HG02943 (cell line): ENCODE results near the gene SDHC.
"Not testable (repeated sequence)": the region's sequence is repeated elsewhere in the genome, so short reads cannot be mapped to it uniquely, and the experiment has no call there.

Source experiments
- ATAC-seq: cut with Tn5 transposase; IDR thresholded peaks from one replicate; pipeline ENCODE4 v1.9.1; 2021; ENCODE audit warnings: mild to moderate bottlenecking, low read depth, moderate library complexity; ENCODE audit not compliant: unreplicated experiment

The SDHC gene

DNA sequence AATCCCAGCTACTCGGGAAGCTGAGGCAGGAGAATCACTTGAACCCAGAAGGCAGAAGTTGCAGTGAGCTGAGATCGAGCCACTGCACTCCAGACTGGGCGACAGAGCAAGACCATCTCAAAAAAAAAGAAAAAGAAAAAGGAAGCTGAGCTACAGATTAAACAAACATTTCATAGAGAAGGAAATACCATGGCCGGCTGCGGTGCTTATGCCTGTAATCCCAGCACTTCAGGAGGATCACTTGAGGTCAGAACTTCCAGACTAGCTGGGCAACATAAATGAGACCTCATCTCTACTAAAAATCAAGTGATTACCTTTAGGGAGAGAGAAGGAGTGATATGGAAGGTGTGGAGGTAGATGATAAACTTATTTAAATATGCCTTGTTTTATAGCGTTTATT is 67.5 kb downstream of the SDHC start:
- ATAC-seq: no peak

DNA sequence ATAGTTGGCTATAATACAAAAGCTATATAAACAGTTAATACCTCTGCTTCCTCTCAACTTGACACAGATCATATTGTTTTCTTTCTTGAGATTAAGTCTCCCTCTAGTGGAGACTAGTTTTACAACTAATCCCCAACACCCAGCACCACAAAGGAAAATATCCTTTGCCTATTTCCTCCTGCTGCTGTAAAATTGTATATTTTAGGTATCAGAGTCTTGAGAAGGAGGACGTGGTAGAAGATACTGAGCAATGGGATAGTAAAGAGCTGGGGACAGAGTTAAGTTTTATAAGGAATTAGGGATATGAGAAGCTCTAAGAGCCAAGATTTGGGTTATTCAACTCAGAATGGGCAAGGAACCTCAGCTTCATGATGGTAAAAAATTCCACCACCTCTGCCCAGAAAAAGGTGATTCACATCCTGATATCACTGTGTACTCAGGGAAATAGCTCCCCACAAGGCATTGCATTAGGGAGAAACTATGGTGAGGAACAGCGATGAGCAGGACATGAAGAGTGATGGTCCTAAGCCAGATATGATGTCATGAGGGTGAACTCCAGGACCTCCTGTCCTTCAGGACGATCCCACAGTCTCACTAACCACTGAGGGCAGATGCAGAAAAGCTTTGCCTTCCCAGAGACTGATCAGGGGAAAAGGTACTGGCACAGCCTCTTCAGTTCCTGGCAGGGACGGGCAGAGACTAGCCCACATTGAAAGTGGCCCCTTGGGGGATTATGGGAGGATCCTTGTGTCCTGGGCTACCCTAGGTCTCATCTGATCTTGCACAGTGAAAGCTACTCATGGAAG is 68.2 kb downstream of the SDHC start:
- no peak for ATAC-seq

DNA sequence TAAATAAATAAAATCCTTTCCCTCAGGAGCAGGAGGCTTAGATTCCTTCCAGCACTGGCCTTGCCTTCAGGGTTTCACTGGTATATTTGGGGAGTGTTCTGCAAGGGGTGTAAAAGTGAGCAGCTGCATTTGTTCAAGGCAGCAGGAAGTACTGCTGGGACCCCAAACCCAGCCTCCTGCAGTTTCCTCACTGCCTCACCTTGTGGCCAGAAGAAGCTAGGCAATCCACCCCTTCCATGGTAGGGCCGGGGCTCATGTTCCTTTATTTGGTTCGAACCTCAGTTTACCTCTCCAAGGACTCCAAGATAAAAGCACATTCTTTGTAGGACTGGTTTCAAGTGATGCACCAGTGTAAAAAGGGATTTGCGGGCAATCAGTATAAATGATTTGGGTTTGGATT is 74.5 kb downstream of the SDHC start:
- no peak for ATAC-seq

DNA sequence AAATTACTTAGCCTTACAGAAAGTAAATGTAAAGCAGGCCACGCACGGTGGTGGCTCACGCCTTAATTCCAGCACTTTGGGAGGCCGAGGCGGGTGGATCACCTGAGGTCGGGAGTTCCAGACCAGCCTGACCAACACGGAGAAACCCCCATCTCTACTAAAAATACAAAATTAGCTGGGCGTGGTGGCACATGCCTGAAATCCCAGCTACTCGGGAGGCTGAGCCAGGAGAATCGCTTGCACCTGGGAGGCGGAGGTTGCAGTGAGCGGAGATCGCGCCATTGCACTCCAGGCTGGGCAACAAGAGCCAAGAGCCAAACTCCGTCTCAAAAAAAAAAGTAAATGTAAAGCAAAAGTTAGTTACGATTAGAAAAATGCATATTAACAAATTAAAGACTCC is 75.0 kb downstream of the SDHC start:
- not testable (repeated sequence) for ATAC-seq

DNA sequence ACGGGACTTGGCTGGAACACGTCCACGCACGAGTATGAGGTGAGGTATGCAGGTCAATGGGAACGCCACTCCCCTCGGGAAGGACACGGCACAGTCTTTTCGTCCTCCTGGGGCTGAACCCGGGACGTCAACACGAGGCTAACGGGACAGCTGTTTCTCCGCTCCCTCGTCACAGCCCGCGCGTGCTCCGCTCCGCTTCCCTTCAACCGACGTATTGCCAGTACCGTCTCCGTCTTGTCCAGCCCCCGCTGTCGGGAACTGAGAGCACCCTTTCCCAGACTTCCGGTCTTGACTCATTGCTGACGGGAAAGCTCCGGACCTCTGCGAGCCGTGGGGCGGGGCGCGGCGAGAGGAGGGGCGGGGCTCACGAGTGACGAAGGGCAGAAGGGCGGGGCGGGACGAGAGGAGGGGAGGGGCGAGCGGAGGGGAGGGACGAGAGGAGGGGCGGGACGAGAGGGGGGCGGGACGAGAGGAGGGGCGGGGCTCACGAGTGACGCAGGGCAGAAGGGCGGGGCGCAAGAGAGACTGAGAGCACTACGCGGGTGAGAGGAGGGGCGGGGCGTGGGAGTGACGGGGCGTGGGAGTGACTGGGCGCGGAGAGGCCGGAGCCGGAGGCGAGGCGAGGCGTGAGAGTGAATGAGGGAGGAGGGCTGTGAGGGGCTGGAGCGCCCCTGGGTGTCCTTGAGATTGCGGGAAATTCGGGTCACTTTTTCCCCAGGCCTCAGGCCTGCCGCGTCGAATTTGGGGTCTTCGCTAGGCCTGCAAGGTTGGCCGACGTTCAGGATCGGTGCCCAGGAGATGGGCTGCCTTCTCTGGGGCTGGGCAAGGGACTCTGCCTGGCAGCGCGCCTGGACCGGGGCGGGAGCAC is 75.7 kb downstream of the SDHC start:
- peak; percentile 75 for ATAC-seq

DNA sequence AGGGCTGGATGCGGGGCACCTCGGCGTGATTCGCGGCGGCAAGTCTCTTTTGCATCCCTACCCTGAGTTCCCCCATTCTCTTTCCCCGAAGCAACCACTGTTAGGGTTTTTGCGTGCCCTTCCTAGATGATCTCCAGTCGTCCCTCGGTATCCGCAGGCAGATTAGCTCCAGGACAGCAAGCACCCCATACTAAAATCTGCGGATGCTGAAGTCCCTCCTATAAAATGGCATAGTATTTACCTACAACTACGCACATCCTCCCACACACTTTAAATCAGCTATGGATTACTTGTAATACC is 76.3 kb downstream of the SDHC start:
- ATAC-seq: no peak

DNA sequence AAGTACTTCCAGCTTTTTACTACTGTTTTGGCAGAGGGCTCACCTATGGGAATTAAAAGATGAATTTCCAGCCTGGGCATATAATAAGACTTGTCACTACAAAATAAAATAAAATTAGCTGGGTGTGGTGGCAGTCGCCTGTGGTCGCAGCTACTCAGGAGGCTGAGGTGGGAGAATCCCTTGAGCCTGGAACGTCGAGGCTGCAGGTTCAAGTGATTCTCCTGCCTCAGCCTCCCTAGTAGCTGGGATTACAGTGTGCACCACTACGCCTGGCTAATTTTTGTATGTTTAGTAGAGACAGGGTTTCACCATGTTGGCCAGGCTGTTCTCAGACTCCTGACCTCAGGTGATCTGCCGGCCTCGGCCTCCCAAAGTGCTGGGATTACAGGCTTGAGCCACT is 77.0 kb downstream of the SDHC start:
- ATAC-seq: not testable (repeated sequence)

DNA sequence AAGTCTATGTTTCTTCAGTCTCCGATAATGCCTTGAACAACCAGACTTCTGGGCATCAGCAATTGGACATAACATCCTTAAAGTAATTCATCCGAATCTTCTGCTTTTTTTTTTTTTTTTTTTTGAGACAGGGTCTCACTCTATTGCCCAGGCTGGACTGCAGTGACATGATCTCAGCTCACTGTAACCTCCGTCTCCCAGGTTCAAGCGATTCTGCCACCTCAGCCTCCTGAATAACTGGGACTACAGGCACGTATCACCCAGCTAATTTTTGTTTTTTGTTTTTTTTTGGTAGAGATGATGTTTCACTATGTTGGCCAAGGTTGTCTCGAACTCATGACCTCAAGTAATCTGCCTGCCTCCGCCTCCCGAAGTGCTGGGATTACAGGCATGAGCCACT is 77.4 kb downstream of the SDHC start:
- ATAC-seq: no peak

DNA sequence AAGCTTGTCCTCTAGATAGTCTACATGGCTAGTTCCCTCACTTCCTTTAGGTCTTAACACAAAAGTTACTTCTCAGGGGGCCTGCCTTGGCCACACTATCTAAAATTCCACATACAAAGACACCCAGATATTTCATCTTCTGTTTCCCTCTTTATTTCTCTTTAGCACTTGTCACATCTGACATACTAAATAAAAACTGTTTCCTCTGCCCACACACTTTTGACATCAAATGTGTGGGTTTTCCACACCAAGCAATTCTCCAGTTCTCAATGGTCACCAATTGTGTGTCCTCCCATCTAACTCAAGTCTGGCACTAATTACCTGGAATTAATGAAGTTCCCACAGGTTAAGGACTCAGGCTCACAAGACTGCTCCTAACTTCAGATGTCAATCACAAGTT is 79.0 kb downstream of the SDHC start:
- ATAC-seq: no peak

DNA sequence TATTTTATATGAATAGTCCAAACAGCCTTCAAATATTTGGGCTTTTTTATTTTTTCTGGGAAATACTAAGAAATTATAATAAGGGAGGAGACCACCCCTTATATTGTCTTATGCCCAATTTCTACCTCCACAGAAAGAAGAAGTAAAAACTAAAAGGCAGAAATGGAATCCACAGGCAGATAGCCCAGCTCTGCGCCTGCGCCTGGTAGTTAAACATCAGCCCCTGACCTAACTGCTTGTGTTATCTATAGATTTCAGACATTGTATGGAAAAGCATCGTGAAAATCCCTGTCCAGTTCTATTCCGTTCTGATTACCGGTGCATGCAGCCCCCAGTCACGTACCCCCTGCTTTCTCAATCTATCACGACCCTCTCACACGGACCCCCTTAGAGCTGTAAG is 82.9 kb downstream of the SDHC start:
- ATAC-seq: not testable (repeated sequence)

DNA sequence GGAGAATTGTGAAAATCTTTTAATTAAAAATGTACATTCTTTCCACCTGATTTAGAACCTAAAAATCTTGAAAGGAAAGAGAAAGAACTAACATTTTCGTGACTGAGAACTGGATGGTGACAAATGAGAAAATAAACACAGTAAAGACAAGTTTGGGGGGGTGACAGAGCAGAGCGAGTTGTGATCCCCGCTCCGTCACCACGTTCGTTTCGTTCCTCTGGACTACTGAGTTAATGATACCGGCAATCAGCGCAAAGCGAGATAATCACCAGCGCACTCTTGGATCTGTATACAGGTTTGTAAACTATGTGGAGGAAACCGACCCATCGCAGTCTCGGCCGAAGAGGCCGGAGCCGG is 84.7 kb downstream of the SDHC start:
- ATAC-seq: peak; percentile 7

DNA sequence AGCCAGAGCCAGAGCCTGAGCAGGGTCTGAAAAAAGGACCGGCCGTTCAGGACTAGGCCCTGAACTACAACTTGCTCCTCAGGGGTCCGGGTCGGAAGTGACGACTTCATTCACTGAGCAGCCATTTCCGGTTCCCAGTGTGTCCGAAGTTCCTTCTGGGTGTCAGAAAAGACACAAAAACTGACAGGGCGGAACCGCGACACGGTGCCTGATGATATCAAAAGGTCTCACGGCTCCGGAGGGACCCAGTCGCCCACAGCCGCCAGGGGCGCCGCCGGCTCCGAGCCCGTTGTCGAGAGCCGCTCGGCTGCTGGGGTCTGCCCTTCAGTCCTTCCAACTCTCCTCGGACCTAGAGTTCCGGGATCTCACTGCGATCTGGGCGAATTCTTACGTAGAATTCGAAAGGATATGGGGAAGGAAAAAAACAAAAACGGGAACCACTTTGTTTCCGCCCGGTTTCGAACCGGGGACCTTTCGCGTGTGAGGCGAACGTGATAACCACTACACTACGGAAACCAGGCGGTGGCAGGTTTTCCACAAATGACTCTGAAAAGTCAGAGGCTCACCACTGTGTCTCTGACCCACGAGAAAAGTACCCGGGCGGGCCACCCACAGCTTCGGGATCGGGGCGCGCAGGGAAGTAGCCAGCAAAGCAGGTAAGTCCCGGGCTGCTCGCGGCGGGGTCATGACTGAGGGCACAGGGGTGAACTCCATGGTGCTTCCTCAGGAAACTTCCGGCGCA is 85.2 kb downstream of the SDHC start:
- ATAC-seq: peak; percentile 78

DNA sequence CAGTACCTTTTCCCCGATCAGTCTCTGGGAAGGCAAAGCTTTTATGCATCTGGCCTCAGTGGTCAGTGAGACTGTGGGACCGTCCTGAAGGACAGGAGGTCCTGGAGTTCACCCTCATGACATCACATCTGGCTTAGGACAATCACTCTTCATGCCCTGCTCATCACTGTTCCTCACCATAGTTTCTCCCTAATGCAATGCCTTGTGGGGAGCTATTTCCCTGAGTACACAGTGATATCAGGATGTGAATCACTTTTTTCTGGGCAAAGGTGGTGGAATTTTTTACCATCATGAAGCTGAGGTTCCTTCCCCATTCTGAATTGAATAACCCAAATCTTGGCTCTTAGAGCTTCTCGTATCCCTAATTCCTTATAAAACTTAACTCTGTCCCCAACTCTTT is 88.3 kb downstream of the SDHC start:
- no peak for ATAC-seq

DNA sequence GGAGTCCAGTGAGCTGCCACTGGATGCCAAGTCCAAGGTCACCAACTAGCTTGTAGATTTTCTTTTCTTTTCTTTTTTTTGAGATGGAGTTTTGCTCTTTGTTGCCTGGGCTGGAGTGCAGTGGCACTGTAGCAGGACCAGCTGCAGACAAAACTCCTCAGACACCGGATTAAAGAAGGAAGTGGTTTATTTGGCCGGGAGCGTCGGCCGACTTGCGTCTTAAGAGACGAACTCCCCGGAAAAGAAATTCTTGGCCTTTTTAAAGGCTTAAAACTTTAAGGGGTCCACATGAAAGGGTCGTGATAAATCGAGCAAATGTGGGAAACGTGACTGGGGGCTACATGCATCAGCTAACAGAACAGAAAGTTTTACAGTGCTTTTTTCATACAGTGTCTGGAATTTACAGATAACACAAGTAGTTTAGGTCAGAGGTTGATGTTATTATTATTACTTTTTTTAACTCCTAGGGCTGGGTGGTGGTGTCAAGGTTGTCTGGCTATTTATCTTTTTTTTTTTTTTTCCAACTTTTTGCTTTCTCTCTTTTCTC is 89.9 kb downstream of the SDHC start:
- ATAC-seq: no peak

DNA sequence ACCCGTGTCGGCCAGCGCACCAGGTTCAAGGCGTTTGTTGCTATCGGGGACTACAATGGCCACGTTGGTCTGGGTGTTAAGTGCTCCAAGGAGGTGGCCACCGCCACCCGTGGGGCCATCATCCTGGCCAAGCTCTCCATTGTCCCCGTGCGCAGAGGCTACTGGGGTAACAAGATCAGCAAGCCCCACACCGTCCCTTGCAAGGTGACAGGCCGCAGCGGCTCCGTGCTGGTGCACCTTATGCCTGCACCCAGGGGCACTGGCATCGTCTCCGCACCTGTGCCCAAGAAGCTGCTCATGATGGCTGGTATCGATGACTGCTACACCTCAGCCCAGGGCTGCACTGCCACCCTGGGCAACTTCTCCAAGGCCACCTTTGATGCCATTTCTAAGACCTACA is 92.4 kb downstream of the SDHC start:
- ATAC-seq: not testable (repeated sequence)

DNA sequence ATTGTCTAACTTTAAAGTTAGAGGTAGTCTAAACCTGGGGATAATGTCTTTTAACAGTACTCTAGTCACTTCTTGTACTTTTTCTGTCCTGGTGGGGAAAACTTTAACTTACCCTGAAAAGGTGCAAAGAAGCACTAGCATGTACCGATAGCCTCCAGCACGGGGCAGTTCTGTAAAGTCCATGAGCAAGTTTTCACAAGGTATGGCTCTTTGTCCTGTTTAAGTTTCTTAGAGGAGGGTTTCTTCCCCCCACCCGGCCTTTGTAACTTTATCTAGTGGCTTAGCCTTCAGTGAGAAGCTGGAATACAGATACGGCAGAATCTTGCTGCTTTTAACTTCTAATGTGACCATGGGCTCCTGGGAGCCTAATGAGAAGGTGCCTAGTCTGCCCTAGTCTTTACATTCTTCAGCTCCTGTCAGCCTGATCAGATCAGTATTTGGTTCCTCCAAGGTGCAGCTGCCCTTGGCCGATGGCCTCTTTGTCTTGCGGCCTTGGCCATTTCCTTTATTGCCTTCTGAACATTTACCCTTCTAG is 93.3 kb downstream of the SDHC start:
- ATAC-seq: no peak

DNA sequence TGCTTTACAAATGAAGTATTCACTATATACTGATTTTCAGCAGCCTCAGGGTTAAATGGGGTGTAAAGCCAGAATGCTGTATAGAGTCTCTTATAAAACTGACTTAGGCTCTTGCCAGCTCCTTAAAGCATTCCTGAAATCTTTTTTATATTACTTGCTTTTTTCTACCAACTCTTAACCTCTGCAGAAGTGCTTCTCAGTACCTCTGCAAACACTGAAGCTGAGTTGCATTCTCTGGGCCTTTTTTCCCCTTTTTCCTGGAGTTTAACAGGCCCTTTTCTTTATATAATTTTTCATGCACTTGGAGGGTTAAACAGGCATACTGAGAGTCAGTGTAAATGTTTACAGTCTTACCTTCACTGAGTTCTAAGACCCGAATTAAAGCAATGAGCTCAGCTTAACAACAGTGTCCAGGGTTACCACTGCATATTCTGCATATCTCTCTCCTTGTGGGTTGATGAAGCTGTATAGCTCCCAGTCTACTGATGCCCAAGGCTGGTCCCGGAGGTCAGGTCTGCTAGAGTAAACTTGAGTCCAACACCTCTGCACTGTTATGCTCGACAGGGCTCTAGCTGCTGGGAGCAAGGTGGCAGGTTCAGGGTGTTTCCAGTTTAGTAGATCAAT is 94.4 kb downstream of the SDHC start:
- ATAC-seq: no peak

DNA sequence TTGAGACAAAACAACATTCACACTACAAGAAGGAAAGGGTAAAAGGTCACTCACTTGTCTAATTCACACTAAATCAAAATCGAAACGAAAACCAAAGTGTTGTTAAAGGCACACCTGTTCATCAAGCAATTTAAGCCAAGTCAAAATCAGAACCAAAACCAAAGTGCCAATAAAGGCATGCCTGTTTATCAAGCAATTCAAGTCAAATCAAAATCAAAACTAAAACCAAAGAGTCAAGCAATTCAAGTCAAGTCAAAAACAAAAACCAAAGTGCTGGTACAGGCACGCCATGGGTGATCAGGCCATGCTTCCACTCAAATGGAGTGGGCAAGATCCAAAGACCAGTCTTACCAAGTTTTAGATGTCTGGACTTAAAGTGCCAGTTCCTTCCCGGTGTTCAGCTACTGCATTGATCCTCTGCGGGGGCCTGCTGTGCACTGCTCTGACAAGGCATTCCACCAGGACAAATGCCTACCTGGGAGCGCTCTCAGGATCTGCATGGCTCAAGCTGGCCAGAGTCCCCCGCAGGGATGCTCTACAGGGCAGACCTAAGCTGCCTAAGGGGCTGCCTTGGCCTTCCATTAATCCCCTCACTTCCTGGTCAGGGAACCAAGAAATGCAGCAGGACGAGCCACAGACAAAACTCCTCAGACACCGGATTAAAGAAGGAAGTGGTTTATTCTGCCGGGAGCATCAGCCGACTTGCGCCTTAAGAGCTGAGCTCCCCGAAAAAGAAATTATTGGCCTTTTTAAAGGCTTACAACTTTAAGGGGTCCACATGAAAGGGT is 95.9 kb downstream of the SDHC start:
- ATAC-seq: not testable (repeated sequence)

DNA sequence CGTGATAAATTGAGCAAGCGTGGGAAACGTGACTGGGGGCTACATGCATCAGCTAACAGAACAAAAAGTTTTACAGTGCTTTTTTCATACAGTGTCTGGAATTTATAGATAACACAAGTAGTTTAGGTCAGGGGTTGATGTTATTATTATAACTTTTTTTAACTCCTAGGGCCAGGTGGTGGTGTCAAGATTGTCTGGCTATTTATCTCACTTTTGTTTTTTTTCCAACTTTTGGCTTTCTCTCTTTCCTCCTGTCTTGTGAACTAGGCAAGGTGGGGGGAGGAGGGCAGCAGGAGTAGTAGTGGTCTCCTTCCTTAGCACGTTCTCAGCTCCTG is 96.4 kb downstream of the SDHC start:
- ATAC-seq: not testable (repeated sequence)
